Lung microvascular endothelial cell (primary cell): ENCODE data around the gene PARP3. TPM values are rescaled to one million over a fixed set of nuclear protein-coding genes. Genes with fewer than 3 reads are reported as not detected.

Source experiments
- DNase-seq, 2 donors: peaks; one replicate each; pipeline versions ENCODE4 v3.0.0 to v3.0.0-alpha.2; 2010; ENCODE audit warnings: low read depth in 2 of 2
- total RNA-seq: library from RNA; depleted of rRNA; stranded (reverse); fragments of >200 nt; gene quantifications from 2 replicates; pipeline ENCODE4 v1.2.1, GENCODE V29; 2014

PARP3 gene
- total RNA-seq, 1 donor from 2014 or later = 4.6 TPM

GRCh38 chr3:51966922-51967383 is 24.8 kb downstream of the PARP3 start:
- DNase-seq = no peak

GRCh38 chr3:51967384-51968169 is 25.4 kb downstream of the PARP3 start, which contains the start of gene PCBP4:
PCBP4 (minus strand) TSS chr3:51967454; CDS start chr3:51961240, 6,214 bp downstream.
- peak; percentile 39 to 70 for DNase-seq

GRCh38 chr3:51968170-51968775 is 26.1 kb downstream of the PARP3 start:
- DNase-seq = peak in 1 of 2 donors; percentile 26

- no peak for DNase-seq
These were observed 26.9 kb downstream of the PARP3 start for GRCh38 chr3:51968883-51969678.

- no peak for DNase-seq
These were observed 27.7 kb downstream of the PARP3 start for GRCh38 chr3:51969841-51970240.

GRCh38 chr3:51970606-51971300 is 28.6 kb downstream of the PARP3 start:
- DNase-seq = no peak

- no peak for DNase-seq
These were observed 29.2 kb downstream of the PARP3 start for GRCh38 chr3:51971350-51971749.

- peak in 1 of 2 donors; percentile 23 for DNase-seq
These were observed 32.3 kb downstream of the PARP3 start for GRCh38 chr3:51974277-51974962.

GRCh38 chr3:51974963-51975851 is 33.0 kb downstream of the PARP3 start, which contains the start of gene ABHD14A:
ABHD14A (plus strand) TSS chr3:51975064; CDS start chr3:51975136, 72 bp downstream.
- DNase-seq = peak; percentile 66 to 67

- peak; percentile 51 to 53 for DNase-seq
These were observed 33.8 kb downstream of the PARP3 start for GRCh38 chr3:51975852-51976549.

- DNase-seq = no peak
These were observed 35.4 kb downstream of the PARP3 start for GRCh38 chr3:51977446-51978142.

- DNase-seq = no peak
These were observed 36.0 kb downstream of the PARP3 start for GRCh38 chr3:51978143-51978502.

- DNase-seq = no peak
These were observed 38.1 kb downstream of the PARP3 start for GRCh38 chr3:51980253-51980652.

- peak; percentile 41 to 67 for DNase-seq
These were observed 40.2 kb downstream of the PARP3 start for GRCh38 chr3:51982352-51982837.

GRCh38 chr3:51982838-51983577 is 40.8 kb downstream of the PARP3 start, which contains the start of gene ACY1:
ACY1 (plus strand) TSS chr3:51983535; CDS start chr3:51984065, 530 bp downstream.
- peak; percentile 83 to 87 for DNase-seq

GRCh38 chr3:51983578-51984268 is 41.6 kb downstream of the PARP3 start:
- no peak for DNase-seq

- no peak for DNase-seq
These were observed 42.1 kb downstream of the PARP3 start for GRCh38 chr3:51984269-51984647.
